Measurements from ENCODE around the gene STH.
"Not testable (repeated sequence)": the region's sequence is repeated elsewhere in the genome, so short reads cannot be mapped to it uniquely, and the experiment has no call there.

STH gene

GRCh38 chr17:45998987-45999899, at the start of gene STH:
TSS of gene STH (plus strand) at chr17:45999250. CDS start at chr17:45999280, 30 bp downstream.
- ATAC-seq (no peak), DNase-seq (no peak)
- H3K27ac Mint-ChIP-seq, result no peak within 1 kb of the TSS
- no peaks in the 10 kb centered on the region for H3K4me1 Mint-ChIP-seq
- H3K27me3 Mint-ChIP-seq, result no peaks in the 10 kb centered on the region
- H3K4me3 Mint-ChIP-seq, result no peak within 1 kb of the TSS
- H3K9me3 Mint-ChIP-seq, result no peaks in the 10 kb centered on the region

DNA sequence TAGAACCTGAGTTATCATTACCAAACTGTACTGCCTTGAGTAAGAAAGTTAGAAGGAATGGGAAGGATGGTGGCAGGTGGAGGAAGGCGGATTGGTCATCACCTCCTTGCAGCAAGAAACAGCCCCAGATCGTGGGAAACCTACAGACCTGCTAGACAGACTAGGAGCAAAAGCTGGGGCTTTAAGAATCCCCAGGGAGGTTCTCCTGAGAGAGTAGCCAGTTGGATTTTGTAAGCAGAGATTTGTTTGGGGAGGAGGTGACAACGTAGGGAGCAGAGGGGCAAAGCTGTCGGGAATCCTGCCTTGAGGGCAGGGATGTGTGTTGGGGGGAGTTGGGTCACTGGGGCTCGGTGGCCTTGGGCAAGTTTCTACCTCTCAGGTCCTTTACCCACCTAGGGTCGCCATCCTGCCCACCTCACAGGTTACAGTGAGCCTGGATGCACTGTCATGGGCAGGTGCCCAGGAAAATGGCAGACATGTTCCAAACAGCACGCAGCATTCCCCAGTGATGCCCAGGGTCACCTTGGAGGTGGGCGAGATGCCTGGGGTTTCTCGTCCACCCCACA, 49.2 kb upstream of the STH start:
- Mint-ChIP-seq H3K4me1 (peaks cover 13% of the 10 kb centered on the region), H3K27ac (no peak overlapping the region), H3K9me3 (no peaks in the 10 kb centered on the region), H3K27me3 (peaks cover 42% of the 10 kb centered on the region), H3K4me3 (no peak overlapping the region)
- DNase-seq (no peak), ATAC-seq (no peak)

GRCh38 chr17:45950888-45951287, 48.2 kb upstream of the STH start:
- Mint-ChIP-seq H3K4me1 (peaks cover 13% of the 10 kb centered on the region), H3K27me3 (peaks cover 34% of the 10 kb centered on the region), H3K4me3 (no peak overlapping the region), H3K9me3 (no peaks in the 10 kb centered on the region), H3K27ac (no peak overlapping the region)
- ATAC-seq (no peak), DNase-seq (no peak)

- peaks cover 13% of the 10 kb centered on the region for H3K4me1 Mint-ChIP-seq
- H3K4me3 Mint-ChIP-seq, result no peak overlapping the region
- H3K27ac Mint-ChIP-seq, result peak overlapping the region in 1 of 2 donors; percentile 65
- ATAC-seq (no peak), DNase-seq (no peak)
- peaks cover 34% of the 10 kb centered on the region for H3K27me3 Mint-ChIP-seq
- H3K9me3 Mint-ChIP-seq, result no peaks in the 10 kb centered on the region
Observed at GRCh38 chr17:45951403-45951802, 47.6 kb upstream of the STH start.

DNA sequence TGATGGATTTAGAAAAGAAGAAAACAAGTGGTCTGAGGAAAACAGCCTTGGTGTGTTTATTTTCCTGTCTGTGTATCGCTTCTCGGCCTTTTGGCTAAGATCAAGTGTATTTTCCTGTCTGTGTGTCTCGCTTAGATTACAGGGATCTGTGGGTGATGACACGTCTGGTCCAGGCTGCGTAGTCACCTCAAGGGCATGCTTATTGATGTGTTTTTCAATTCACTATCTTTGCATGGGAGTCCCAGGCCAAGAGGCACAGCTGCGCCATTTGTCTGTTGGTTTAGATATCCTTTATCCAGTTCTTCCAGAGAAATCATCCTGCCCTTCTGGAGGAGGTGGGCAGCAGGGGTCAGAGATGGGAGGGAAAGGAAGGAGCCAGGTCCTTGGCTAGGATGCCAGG, 47.1 kb upstream of the STH start:
- peaks cover 34% of the 10 kb centered on the region for H3K27me3 Mint-ChIP-seq
- no peaks in the 10 kb centered on the region for H3K9me3 Mint-ChIP-seq
- no peak overlapping the region for H3K27ac Mint-ChIP-seq
- peaks cover 13% of the 10 kb centered on the region for H3K4me1 Mint-ChIP-seq
- no peak overlapping the region for H3K4me3 Mint-ChIP-seq
- ATAC-seq (no peak), DNase-seq (no peak)

DNA sequence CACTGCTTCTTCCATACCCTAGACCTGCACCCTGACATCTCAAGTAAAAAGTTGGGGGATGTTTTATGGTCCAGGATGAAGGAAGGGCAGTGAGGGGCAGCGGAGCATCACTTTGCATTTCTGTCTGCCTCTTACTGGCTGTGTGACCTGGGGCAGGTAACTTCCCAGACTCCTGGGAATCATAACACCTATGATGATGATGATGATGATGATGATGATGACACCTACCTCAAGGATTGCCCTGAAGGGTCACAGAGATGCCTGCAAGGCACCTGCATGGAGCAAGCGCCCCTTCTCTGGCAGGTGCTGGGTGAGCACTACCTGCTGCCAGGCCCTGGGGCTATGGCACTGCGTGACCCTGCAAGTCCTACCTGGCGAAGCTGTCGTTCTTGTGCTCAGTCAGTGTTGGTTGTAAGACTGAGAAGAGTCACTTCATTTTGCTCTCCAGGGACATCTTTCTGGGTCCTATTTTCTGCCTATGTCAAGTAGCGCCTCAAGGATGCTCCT, 46.2 kb upstream of the STH start:
- H3K9me3 Mint-ChIP-seq, result no peaks in the 10 kb centered on the region
- DNase-seq, result no peak
- no peak overlapping the region for H3K27ac Mint-ChIP-seq
- H3K27me3 Mint-ChIP-seq, result peaks cover 34% of the 10 kb centered on the region
- no peak overlapping the region for H3K4me3 Mint-ChIP-seq
- peaks cover 13% of the 10 kb centered on the region for H3K4me1 Mint-ChIP-seq
- ATAC-seq, result no peak

- no peak overlapping the region for H3K27ac Mint-ChIP-seq
- H3K4me1 Mint-ChIP-seq, result peaks cover 11% of the 10 kb centered on the region
- H3K27me3 Mint-ChIP-seq, result peaks cover 34% of the 10 kb centered on the region
- H3K9me3 Mint-ChIP-seq, result no peaks in the 10 kb centered on the region
- no peak for ATAC-seq
- no peak overlapping the region for H3K4me3 Mint-ChIP-seq
- no peak for DNase-seq
Observed at GRCh38 chr17:45953561-45953960, 45.5 kb upstream of the STH start.

- Mint-ChIP-seq H3K27me3 (peaks cover 23% of the 10 kb centered on the region), H3K9me3 (no peaks in the 10 kb centered on the region), H3K27ac (no peak overlapping the region), H3K4me3 (no peak overlapping the region), H3K4me1 (no peaks in the 10 kb centered on the region)
- no peak for DNase-seq
- no peak for ATAC-seq
Observed at GRCh38 chr17:45954914-45955313, 44.1 kb upstream of the STH start.

DNA sequence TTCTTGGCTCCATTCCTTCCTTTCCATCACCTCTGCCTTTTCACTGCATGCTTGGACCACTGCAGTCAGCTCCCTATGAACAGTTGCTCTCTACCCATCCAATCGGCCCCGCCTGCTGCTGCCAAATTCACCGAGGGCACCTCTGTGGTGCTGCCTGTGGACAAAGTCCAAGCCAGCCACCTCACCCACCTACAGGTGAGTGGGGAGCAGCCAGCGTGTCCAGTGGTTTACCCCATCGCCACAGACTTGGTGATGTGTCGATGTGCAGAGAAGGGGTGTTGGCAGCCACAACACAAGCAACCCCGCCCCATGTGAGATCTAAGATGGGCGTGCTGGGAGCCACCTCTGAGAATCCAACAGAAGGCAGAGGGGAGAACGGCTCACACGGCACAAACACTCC, 43.7 kb upstream of the STH start:
- H3K27me3 Mint-ChIP-seq, result peaks cover 19% of the 10 kb centered on the region
- H3K9me3 Mint-ChIP-seq, result no peaks in the 10 kb centered on the region
- no peak overlapping the region for H3K27ac Mint-ChIP-seq
- no peaks in the 10 kb centered on the region for H3K4me1 Mint-ChIP-seq
- DNase-seq, result no peak
- ATAC-seq, result no peak
- H3K4me3 Mint-ChIP-seq, result no peak overlapping the region

GRCh38 chr17:45956090-45956489, 43.0 kb upstream of the STH start:
- Mint-ChIP-seq H3K9me3 (no peaks in the 10 kb centered on the region), H3K4me3 (no peak overlapping the region), H3K27ac (no peak overlapping the region), H3K4me1 (no peaks in the 10 kb centered on the region), H3K27me3 (peaks cover 12% of the 10 kb centered on the region)
- DNase-seq (no peak), ATAC-seq (no peak)

- not testable (repeated sequence) for H3K9me3 Mint-ChIP-seq, H3K4me1 Mint-ChIP-seq, H3K27ac Mint-ChIP-seq, H3K4me3 Mint-ChIP-seq, DNase-seq, ATAC-seq, H3K27me3 Mint-ChIP-seq
Observed at GRCh38 chr17:45956746-45957145, 42.3 kb upstream of the STH start.

DNA sequence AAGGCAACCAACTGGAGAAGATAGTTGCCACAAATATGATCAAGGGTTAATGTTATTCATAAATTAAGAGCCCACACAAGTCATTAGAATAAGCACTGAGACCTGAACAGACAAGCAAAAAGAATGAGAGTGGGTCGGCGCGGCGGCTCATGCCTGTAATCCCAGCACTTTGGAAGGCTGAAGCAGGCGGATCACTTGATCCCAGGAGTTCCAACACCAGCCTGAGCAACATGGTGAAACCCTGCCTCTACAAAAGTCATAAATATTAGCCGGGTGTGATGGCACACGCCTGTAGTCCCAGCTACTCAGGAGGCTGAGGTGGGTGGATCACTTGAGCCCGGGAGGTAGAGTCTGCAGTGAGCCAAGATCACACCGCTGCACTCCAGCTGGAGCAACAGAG, 40.7 kb upstream of the STH start:
- no peaks in the 10 kb centered on the region for H3K4me1 Mint-ChIP-seq
- ATAC-seq (no peak), DNase-seq (no peak)
- H3K4me3 Mint-ChIP-seq, result no peak overlapping the region
- no peak overlapping the region for H3K27ac Mint-ChIP-seq
- H3K27me3 Mint-ChIP-seq, result no peaks in the 10 kb centered on the region
- H3K9me3 Mint-ChIP-seq, result no peaks in the 10 kb centered on the region

- Mint-ChIP-seq H3K4me1 (no peaks in the 10 kb centered on the region), H3K27ac (no peak overlapping the region), H3K9me3 (no peaks in the 10 kb centered on the region), H3K4me3 (no peak overlapping the region), H3K27me3 (no peaks in the 10 kb centered on the region)
- DNase-seq (no peak), ATAC-seq (no peak)
Observed at GRCh38 chr17:45958994-45959665, 39.9 kb upstream of the STH start.

- no peak for DNase-seq
- H3K4me3 Mint-ChIP-seq, result no peak overlapping the region
- H3K9me3 Mint-ChIP-seq, result no peaks in the 10 kb centered on the region
- H3K4me1 Mint-ChIP-seq, result no peaks in the 10 kb centered on the region
- H3K27ac Mint-ChIP-seq, result no peak overlapping the region
- no peaks in the 10 kb centered on the region for H3K27me3 Mint-ChIP-seq
- no peak for ATAC-seq
Observed at GRCh38 chr17:45960311-45960710, 38.7 kb upstream of the STH start.

- no peak overlapping the region for H3K4me3 Mint-ChIP-seq
- H3K4me1 Mint-ChIP-seq, result no peaks in the 10 kb centered on the region
- no peaks in the 10 kb centered on the region for H3K9me3 Mint-ChIP-seq
- no peak for ATAC-seq
- DNase-seq, result no peak
- H3K27ac Mint-ChIP-seq, result no peak overlapping the region
- no peaks in the 10 kb centered on the region for H3K27me3 Mint-ChIP-seq
Observed at GRCh38 chr17:45961206-45961605, 37.8 kb upstream of the STH start.
